Stimulated activated CD8-positive, alpha-beta memory T cell treated with anti-CD3 and anti-CD28 coated beads, Interleukin-7, amount 100 ng/mL, for 48 hours (primary cell): ENCODE measurements around the gene CDIPT.
"Not testable (repeated sequence)": the region's sequence is repeated elsewhere in the genome, so short reads cannot be mapped to it uniquely, and the experiment has no call there.

ENCODE experiments used
- DNase-seq, 2 donors: peaks; one replicate each; pipeline ENCODE4 v3.0.0-alpha.2; 2020; ENCODE audit warnings: low read depth in 1 of 2; ENCODE audit errors: extremely low read depth in 1 of 2

Gene CDIPT

GRCh38 chr16:29862884-29863668 is at the start of gene CDIPT:
Gene CDIPT, minus strand, starts transcription at chr16:29863226. Its CDS starts 369 bp downstream, at chr16:29862857.
- DNase-seq, result peak; percentile 81 to 92

- DNase-seq, result no peak
Measured at GRCh38 chr16:29912087-29912486, 49.1 kb upstream of the CDIPT start.

GRCh38 chr16:29911676-29912010 is 48.6 kb upstream of the CDIPT start:
- no peak for DNase-seq

GRCh38 chr16:29910819-29911675 is 48.0 kb upstream of the CDIPT start:
- no peak for DNase-seq

- not testable (repeated sequence) for DNase-seq
Measured at GRCh38 chr16:29909851-29910250, 46.8 kb upstream of the CDIPT start.

- no peak for DNase-seq
Measured at GRCh38 chr16:29909391-29909790, 46.4 kb upstream of the CDIPT start.

GRCh38 chr16:29908719-29909220 is 45.7 kb upstream of the CDIPT start:
- no peak for DNase-seq

GRCh38 chr16:29907973-29908372 is 44.9 kb upstream of the CDIPT start:
- DNase-seq, result no peak

- DNase-seq, result no peak
Measured at GRCh38 chr16:29906520-29907244, 43.7 kb upstream of the CDIPT start.

- DNase-seq, result no peak
Measured at GRCh38 chr16:29905668-29906067, 42.6 kb upstream of the CDIPT start.

GRCh38 chr16:29904947-29905346 is 41.9 kb upstream of the CDIPT start:
- DNase-seq, result no peak

GRCh38 chr16:29903590-29903989 is 40.6 kb upstream of the CDIPT start:
- DNase-seq, result no peak

GRCh38 chr16:29901607-29901945 is 38.5 kb upstream of the CDIPT start:
- no peak for DNase-seq

GRCh38 chr16:29900888-29901606 is 38.0 kb upstream of the CDIPT start:
- DNase-seq, result no peak

GRCh38 chr16:29900102-29900887 is 37.3 kb upstream of the CDIPT start, which contains the start of gene ASPHD1:
Gene ASPHD1, plus strand, starts transcription at chr16:29900488. Its CDS starts 484 bp downstream, at chr16:29900972.
- DNase-seq, result peak; percentile 35 to 40

GRCh38 chr16:29899516-29900101 is 36.6 kb upstream of the CDIPT start, which contains the start of gene SEZ6L2:
Gene SEZ6L2, minus strand, starts transcription at chr16:29899550. Its CDS starts 531 bp downstream, at chr16:29899019.
- DNase-seq, result peak in 1 of 2 donors; percentile 25

GRCh38 chr16:29898804-29899515 is 35.9 kb upstream of the CDIPT start:
- DNase-seq, result no peak

GRCh38 chr16:29898135-29898803 is 35.2 kb upstream of the CDIPT start:
- DNase-seq, result no peak
